Tibial nerve (tissue), 4 donors: ENCODE results near the gene RYR3. TPM values are rescaled to one million over a fixed set of nuclear protein-coding genes. Genes with fewer than 3 reads are reported as not detected.

Experiments
- DNase-seq, 2 donors: peaks; one replicate each; pipeline ENCODE4 v3.0.0-alpha.2; 2019; ENCODE audit warnings: low spot score in 2 of 2
- H3K27ac ChIP-seq, 4 donors: fragments of 200-600 bp; sonication (generic) in 3 of 4; one replicate each; pipeline ENCODE4 v1.5.1; 2017 to 2019; ENCODE audit warnings: mild to moderate bottlenecking in 1 of 4
- H3K27me3 ChIP-seq, 2 donors: fragments of 200-600 bp; sonication (generic) in 1 of 2; one replicate each; pipeline versions ENCODE4 v1.5.1 to v1.6.0; 2017 to 2019
- H3K36me3 ChIP-seq, 3 donors: fragments of 200-600 bp; sonication (generic); one replicate each; pipeline ENCODE4 v1.5.1; 2018 to 2019
- H3K4me1 ChIP-seq, 4 donors: fragments of 200-600 bp; sonication (generic) in 3 of 4; one replicate each; pipeline ENCODE4 v1.5.1; 2017 to 2019
- H3K4me3 ChIP-seq, 4 donors: fragments of 200-600 bp; sonication (generic) in 3 of 4; one replicate each; pipeline ENCODE4 v1.5.1; 2017 to 2019; ENCODE audit warnings: mild to moderate bottlenecking in 1 of 4, moderate library complexity in 1 of 4
- H3K9me3 ChIP-seq, 4 donors: fragments of 200-600 bp; sonication (generic) in 3 of 4; one replicate each; pipeline ENCODE4 v1.5.1; 2017 to 2019
- EP300 ChIP-seq, 2 donors: sonication (generic); formaldehyde crosslinking; IDR thresholded peaks; one replicate each; pipeline ENCODE4 v1.6.1; 2017; ENCODE audit warnings: antibody characterized with exemption in 2 of 2, mild to moderate bottlenecking in 1 of 2
- POLR2A ChIP-seq, 2 donors: fragments of 450-650 bp; IDR thresholded peaks; one replicate each; pipeline ENCODE4 v1.6.1; 2017; ENCODE audit warnings: antibody characterized with exemption in 2 of 2, mild to moderate bottlenecking in 2 of 2, moderate library complexity in 2 of 2
- WGBS, 2 donors: methylation state at CpG; one replicate each; pipeline ENCODE4 v1.1.5; 2018; 5-methylcytosine and 5-hydroxymethylcytosine counted together
- total RNA-seq, 4 donors: library from RNA; depleted of rRNA; stranded (reverse); fragments of >200 nt; gene quantifications; one replicate each; pipeline ENCODE4 v1.1.0, GENCODE V29; 2016
- TF ChIP-seq, protein P1 (sequence below), 5 experiments: fragments of 200-600 bp in 3 of 5; fragments of 450-650 bp in 2 of 5; sonication (generic) in 3 of 5; IDR thresholded peaks; one replicate each; pipeline ENCODE4 v1.5.1; 2016 to 2019; ENCODE audit warnings: antibody characterized with exemption in 5 of 5, mild to moderate bottlenecking in 3 of 5, moderate library complexity in 2 of 5

RYR3 gene
- total RNA-seq, 4 donors from 2014 or later, result 1.2 to 7.0 (median 5.4) TPM

DNA sequence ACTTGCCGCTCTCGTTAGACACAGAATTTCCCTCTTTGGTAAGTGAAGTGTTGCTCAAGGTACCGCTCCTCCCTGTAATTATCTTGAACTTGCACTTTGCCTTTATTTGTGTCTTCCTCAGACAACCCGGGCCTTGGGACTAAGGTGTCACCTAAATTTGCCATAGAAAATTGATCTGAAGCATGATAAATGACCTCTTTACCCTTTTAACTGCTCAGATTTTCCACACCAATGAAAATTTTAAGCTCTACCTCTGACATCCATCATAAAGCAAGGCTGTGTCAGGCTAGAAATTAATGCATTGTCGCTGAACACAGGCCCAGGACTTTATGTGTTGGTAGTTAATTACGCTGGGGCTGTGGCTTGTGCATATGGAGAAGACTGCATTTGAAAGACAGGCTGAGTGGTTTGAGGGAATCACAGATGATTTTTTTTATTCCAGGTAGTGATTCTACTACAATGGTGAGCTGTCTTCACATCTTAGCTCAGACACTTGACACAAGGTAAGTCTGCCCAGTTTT lies 458.0 kb downstream of the RYR3 start:
- no peaks in the 10 kb centered on the region for H3K36me3 ChIP-seq
- no peaks in the 10 kb centered on the region for H3K27me3 ChIP-seq
- no peaks in the 10 kb centered on the region for H3K9me3 ChIP-seq
- TF ChIP-seq EP300 (IDR thresholded peaks at IDR 0.05) (no peak), POLR2A (IDR thresholded peaks at IDR 0.05) (no peak)
- TF ChIP-seq, protein P1, sequence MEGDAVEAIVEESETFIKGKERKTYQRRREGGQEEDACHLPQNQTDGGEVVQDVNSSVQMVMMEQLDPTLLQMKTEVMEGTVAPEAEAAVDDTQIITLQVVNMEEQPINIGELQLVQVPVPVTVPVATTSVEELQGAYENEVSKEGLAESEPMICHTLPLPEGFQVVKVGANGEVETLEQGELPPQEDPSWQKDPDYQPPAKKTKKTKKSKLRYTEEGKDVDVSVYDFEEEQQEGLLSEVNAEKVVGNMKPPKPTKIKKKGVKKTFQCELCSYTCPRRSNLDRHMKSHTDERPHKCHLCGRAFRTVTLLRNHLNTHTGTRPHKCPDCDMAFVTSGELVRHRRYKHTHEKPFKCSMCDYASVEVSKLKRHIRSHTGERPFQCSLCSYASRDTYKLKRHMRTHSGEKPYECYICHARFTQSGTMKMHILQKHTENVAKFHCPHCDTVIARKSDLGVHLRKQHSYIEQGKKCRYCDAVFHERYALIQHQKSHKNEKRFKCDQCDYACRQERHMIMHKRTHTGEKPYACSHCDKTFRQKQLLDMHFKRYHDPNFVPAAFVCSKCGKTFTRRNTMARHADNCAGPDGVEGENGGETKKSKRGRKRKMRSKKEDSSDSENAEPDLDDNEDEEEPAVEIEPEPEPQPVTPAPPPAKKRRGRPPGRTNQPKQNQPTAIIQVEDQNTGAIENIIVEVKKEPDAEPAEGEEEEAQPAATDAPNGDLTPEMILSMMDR (IDR thresholded peaks at IDR 0.05), result no peak
- H3K27ac ChIP-seq, result no peak overlapping the region
- 73 to 85% methylated on average over 6 of the region's 6 CpGs for WGBS, 2 donors
- H3K4me3 ChIP-seq, result no peak overlapping the region
- DNase-seq, result no peak
- H3K4me1 ChIP-seq, result no peaks in the 10 kb centered on the region

DNA sequence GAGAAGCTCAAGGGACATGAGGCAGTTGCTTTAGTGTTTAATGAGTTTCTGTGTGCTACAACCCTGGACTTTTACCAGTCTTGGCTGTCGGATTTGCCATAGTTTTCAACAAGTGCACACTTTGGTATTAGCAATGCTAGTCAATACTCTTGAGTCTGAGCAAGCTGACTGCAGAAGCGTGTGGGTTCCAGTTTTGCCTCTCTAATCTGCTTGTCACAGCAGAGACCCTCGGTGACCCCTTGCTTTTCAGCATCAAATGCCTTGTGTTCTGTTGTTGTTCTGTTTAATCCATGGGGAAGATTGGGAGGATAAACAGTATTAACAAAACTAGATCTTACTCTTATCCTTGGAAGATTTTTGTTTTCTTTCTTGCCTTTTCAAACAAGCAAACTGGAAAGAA lies 463.2 kb downstream of the RYR3 start:
- Histone ChIP-seq H3K27me3 (no peaks in the 10 kb centered on the region), H3K4me3 (no peak overlapping the region), H3K9me3 (no peaks in the 10 kb centered on the region), H3K4me1 (no peaks in the 10 kb centered on the region), H3K36me3 (no peaks in the 10 kb centered on the region), H3K27ac (no peak overlapping the region)
- 28 to 34% methylated on average over 3 of the region's 3 CpGs for WGBS, 2 donors
- TF ChIP-seq, protein P1 (IDR thresholded peaks at IDR 0.05), result no peak
- TF ChIP-seq POLR2A (IDR thresholded peaks at IDR 0.05), result no peak
- DNase-seq, result no peak

DNA sequence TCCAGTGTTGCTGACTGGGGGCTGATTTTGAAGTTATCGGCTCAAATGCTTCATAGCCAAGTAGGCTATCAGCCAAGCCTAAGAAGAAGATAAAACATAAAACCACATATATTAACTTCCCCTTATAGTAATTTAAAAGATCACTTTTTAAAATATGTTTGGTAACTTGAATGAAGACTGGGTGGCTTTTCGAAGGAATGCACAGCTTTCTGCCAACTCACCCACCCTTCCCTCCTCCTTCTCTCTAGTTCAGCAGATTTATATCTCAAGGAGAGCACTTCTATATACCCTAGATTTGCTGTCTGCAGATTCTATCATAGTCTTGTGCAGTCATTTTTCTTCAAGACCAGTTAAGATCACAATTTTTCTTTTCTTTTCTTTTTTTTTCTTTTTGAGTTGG lies 468.1 kb downstream of the RYR3 start:
- DNase-seq, result no peak
- TF ChIP-seq, protein P1 (IDR thresholded peaks at IDR 0.05), result no peak
- Histone ChIP-seq H3K4me3 (no peak overlapping the region), H3K27me3 (no peaks in the 10 kb centered on the region), H3K27ac (no peak overlapping the region), H3K4me1 (no peaks in the 10 kb centered on the region), H3K9me3 (no peaks in the 10 kb centered on the region), H3K36me3 (no peaks in the 10 kb centered on the region)
- WGBS, 2 donors, result 64 to 67% methylated on average over 2 of the region's 2 CpGs

- WGBS, 2 donors, result 60 to 77% methylated on average over 5 of the region's 5 CpGs
Measured at GRCh38 chr15:33780011-33780768, 469.4 kb downstream of the RYR3 start.

DNA sequence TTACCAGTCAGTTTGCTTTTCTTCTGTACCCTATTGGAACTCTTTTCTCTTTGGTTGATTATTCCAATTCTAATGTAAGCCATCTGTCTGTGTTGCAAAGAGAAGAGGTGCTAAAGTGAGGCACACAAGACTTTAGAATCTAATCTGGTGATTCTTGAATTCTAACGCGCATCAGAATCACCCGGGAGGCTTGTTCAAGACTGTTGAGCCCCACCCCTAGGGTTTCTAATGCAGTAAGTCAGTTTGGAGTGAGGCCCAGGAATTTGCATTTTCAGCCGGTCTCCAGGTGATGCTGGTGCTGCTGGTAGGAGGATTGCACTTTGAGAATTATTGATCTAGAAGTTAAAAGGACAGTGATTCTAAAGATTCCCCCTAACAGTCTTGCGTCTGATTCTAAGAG lies 472.2 kb downstream of the RYR3 start:
- Histone ChIP-seq H3K36me3 (no peaks in the 10 kb centered on the region), H3K4me3 (no peak overlapping the region), H3K4me1 (no peaks in the 10 kb centered on the region), H3K9me3 (no peaks in the 10 kb centered on the region), H3K27ac (no peak overlapping the region), H3K27me3 (no peaks in the 10 kb centered on the region)
- TF ChIP-seq, protein P1 (IDR thresholded peaks at IDR 0.05), result no peak
- TF ChIP-seq POLR2A (IDR thresholded peaks at IDR 0.05) (no peak), EP300 (IDR thresholded peaks at IDR 0.05) (no peak)
- DNase-seq, result no peak
- 63 to 66% methylated on average over 5 of the region's 5 CpGs for WGBS, 2 donors

More at GRCh38 chr15:33780011-33780768, 469.4 kb downstream of the RYR3 start:
- TF ChIP-seq POLR2A (IDR thresholded peaks at IDR 0.05) (no peak), EP300 (IDR thresholded peaks at IDR 0.05) (no peak)
- TF ChIP-seq, protein P1 (IDR thresholded peaks at IDR 0.05), result no peak
- Histone ChIP-seq H3K27me3 (no peaks in the 10 kb centered on the region), H3K9me3 (no peaks in the 10 kb centered on the region), H3K4me3 (no peak overlapping the region), H3K36me3 (no peaks in the 10 kb centered on the region), H3K4me1 (no peaks in the 10 kb centered on the region), H3K27ac (no peak overlapping the region)
- DNase-seq, result no peak
